GM12864 (cell line): ENCODE results near the gene SIGLEC11.

Experiments
- DNase-seq: peaks from one replicate; pipeline ENCODE4 v3.0.0-alpha.2; 2011; ENCODE audit warnings: low read depth
- H3K4me3 ChIP-seq: 2 replicates; pipeline ENCODE4 v1.5.1; 2011; ENCODE audit warnings: mild to moderate bottlenecking, low read depth, low read length, control low read depth
- CTCF ChIP-seq: IDR thresholded peaks from 2 replicates; pipeline ENCODE4 v1.5.1; 2011; ENCODE audit warnings: low read depth, mild to moderate bottlenecking, moderate library complexity, low read length, control low read depth, inconsistent platforms; ENCODE audit errors: missing control alignments

The SIGLEC11 gene

GRCh38 chr19:49937750-49938381 is 23.1 kb downstream of the SIGLEC11 start:
- H3K4me3 ChIP-seq, result no peak overlapping the region
- TF ChIP-seq CTCF, result peak; percentile 96
- no peak for DNase-seq

DNA sequence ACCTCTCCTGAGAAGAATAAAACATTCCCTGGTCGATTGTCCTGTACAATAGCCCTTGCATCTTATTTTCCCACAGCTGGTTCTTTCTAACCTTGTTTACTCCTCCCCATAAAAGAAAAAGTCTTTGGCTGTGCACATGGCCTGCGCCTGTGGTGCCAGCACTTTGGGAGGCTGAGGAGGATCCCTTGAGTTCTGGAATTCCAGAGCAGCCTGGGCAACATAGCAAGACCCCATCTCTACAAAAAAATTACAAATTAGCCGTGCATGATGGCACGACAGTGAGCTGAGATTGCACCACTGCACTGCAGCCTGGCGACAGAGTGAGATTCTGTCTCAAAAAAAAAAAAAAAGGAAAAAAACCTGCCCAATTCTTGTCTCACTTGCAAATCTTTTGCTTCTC is 24.4 kb downstream of the SIGLEC11 start:
- no peak for TF ChIP-seq CTCF
- DNase-seq, result no peak
- H3K4me3 ChIP-seq, result no peak overlapping the region

- no peak for DNase-seq
- no peak overlapping the region for H3K4me3 ChIP-seq
- no peak for TF ChIP-seq CTCF
Measured at GRCh38 chr19:49933643-49934042, 27.3 kb downstream of the SIGLEC11 start.

DNA sequence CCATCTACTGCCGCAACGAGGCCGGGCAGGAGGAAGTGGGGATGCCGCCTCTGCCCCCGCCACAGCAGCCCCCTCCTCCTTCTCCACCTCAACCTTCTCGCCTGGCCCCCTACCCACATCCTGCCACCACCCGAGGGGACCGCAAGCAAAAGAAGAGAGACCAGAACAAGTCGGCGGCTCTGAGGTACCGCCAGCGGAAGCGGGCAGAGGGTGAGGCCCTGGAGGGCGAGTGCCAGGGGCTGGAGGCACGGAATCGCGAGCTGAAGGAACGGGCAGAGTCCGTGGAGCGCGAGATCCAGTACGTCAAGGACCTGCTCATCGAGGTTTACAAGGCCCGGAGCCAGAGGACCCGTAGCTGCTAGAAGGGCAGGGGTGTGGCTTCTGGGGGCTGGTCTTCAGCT is 28.2 kb downstream of the SIGLEC11 start:
- TF ChIP-seq CTCF, result no peak
- H3K4me3 ChIP-seq, result no peak overlapping the region
- DNase-seq, result no peak

DNA sequence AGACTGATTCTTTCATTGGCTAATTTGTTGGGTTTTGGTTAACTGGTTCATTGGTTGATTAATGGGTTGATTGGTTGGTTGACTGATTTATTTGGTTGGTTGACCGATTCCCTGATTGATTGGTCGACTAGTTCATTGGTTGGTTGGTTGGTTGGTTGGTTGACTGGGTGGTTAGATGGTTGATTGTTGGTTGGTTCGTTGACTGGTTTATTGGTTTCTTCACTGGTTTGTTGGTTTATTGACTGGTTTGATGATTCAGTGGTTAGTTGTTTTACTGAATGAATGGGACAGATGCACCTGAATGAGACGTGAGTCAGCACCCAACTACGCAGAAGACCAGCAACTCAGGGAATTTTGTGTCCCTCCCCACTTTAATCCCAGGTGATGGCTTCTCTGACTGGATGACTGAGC is 28.9 kb downstream of the SIGLEC11 start:
- DNase-seq, result no peak
- no peak overlapping the region for H3K4me3 ChIP-seq
- no peak for TF ChIP-seq CTCF

DNA sequence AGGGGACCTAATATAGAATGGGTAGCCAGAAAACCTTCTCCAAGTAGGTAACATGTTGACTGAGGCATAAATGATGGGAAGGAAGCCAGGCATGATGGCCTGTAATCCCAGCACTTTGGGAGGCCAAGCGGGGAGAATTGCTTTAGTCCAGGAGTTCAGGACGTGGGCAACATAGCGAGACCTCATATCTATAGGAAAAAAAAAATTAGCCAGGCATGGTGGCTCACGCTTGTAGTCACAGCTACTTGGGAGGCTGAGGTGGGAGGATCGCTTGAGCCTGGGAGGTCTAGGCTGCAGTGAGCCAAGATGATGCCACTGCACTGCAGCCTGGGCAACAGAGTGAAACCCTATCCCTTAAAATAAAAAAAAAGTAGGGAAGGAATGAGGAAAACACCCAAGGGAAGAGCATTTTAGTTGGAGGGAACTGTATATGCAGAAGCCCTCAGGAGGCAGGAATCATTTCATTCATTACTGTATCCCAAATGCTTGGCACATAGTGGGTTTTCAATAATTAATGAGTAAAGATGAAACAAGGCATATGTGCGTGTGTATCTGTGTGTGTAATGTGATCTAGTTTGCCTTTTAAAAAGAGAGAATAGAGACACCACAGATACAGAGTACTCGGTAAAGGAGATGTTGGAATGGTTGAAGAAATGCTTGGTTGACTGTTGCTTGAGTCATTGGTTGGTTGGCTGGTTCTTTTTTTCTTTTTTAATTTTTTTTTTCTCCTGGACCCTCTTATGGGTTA is 29.5 kb downstream of the SIGLEC11 start:
- DNase-seq, result no peak
- peak overlapping the region; percentile 63; the same call in 1 of the 2 replicates for H3K4me3 ChIP-seq
- TF ChIP-seq CTCF, result no peak
